Epithelial cell of esophagus (primary cell): Measurements from ENCODE around the gene ACACB.

Experiments used
- DNase-seq: peaks from one replicate; pipeline ENCODE4 v3.0.0; 2010; ENCODE audit warnings: low read depth
- H3K4me3 ChIP-seq: 2 replicates; pipeline ENCODE4 v1.5.1; 2011; ENCODE audit warnings: mild to moderate bottlenecking, low read length, control low read depth
- TF ChIP-seq, protein P1 (sequence below): IDR thresholded peaks from 2 replicates; pipeline ENCODE4 v1.5.1; 2011; ENCODE audit warnings: low read depth, mild to moderate bottlenecking, low read length, control low read depth, inconsistent platforms; ENCODE audit not compliant: insufficient read depth; ENCODE audit errors: missing control alignments

Gene ACACB

GRCh38 chr12:109182041-109182839 is 65.9 kb downstream of the ACACB start:
- no peak for DNase-seq
- TF ChIP-seq, protein P1, sequence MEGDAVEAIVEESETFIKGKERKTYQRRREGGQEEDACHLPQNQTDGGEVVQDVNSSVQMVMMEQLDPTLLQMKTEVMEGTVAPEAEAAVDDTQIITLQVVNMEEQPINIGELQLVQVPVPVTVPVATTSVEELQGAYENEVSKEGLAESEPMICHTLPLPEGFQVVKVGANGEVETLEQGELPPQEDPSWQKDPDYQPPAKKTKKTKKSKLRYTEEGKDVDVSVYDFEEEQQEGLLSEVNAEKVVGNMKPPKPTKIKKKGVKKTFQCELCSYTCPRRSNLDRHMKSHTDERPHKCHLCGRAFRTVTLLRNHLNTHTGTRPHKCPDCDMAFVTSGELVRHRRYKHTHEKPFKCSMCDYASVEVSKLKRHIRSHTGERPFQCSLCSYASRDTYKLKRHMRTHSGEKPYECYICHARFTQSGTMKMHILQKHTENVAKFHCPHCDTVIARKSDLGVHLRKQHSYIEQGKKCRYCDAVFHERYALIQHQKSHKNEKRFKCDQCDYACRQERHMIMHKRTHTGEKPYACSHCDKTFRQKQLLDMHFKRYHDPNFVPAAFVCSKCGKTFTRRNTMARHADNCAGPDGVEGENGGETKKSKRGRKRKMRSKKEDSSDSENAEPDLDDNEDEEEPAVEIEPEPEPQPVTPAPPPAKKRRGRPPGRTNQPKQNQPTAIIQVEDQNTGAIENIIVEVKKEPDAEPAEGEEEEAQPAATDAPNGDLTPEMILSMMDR = no peak
- no peak overlapping the region for H3K4me3 ChIP-seq

DNA sequence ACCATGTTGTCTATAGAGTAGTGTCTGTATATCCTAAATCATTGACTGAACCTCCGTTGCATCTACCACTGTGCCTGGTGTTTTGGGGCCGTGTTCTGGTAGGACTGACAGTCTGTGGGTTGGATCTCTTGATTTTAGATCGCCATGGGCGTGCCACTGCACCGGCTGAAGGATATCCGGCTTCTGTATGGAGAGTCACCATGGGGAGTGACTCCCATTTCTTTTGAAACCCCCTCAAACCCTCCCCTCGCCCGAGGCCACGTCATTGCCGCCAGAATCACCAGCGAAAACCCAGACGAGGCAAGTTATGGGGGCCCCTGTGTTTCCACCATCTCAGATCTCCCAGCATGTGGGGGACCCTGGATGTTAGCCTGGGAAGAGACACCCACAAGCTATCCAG is 69.1 kb downstream of the ACACB start:
- DNase-seq = no peak
- TF ChIP-seq, protein P1 = no peak
- no peak overlapping the region for H3K4me3 ChIP-seq

GRCh38 chr12:109186993-109187653 is 70.7 kb downstream of the ACACB start:
- no peak for DNase-seq
- no peak overlapping the region for H3K4me3 ChIP-seq
- TF ChIP-seq, protein P1 = no peak

- DNase-seq = no peak
- no peak overlapping the region for H3K4me3 ChIP-seq
- TF ChIP-seq, protein P1 = no peak
Measured at GRCh38 chr12:109188108-109188712, 71.8 kb downstream of the ACACB start.

- H3K4me3 ChIP-seq = no peak overlapping the region
- TF ChIP-seq, protein P1 = no peak
- no peak for DNase-seq
Measured at GRCh38 chr12:109189291-109189690, 72.9 kb downstream of the ACACB start.

- H3K4me3 ChIP-seq = no peak overlapping the region
- peak; percentile 67 for DNase-seq
- TF ChIP-seq, protein P1 = no peak
Measured at GRCh38 chr12:109191621-109192250, 75.3 kb downstream of the ACACB start.
